GM21423 (cell line): ENCODE measurements around the gene IL17D.
A peak's percentile ranks its signal among the peaks of the same experiment; 100 is the strongest.
"Not testable (repeated sequence)": the region's sequence is repeated elsewhere in the genome, so short reads cannot be mapped to it uniquely, and the experiment has no call there.

Experiments
- ATAC-seq: cut with Tn5 transposase; IDR thresholded peaks from one replicate; pipeline ENCODE4 v1.9.1; 2021; ENCODE audit warnings: mild to moderate bottlenecking, moderate library complexity; ENCODE audit not compliant: unreplicated experiment

IL17D gene

GRCh38 chr13:20702915-20703779, at the start of gene IL17D:
Gene IL17D, plus strand, starts transcription at chr13:20703699. Its CDS starts 303 bp downstream, at chr13:20704002.
- peak; percentile 26 for ATAC-seq

- no peak for ATAC-seq
Observed at GRCh38 chr13:20654156-20654555, 49.3 kb upstream of the IL17D start.

- ATAC-seq = no peak
Observed at GRCh38 chr13:20658451-20659040, 45.0 kb upstream of the IL17D start.

GRCh38 chr13:20664351-20664750, 39.1 kb upstream of the IL17D start:
- no peak for ATAC-seq

- ATAC-seq = no peak
Observed at GRCh38 chr13:20666948-20667347, 36.6 kb upstream of the IL17D start.

- ATAC-seq = no peak
Observed at GRCh38 chr13:20667857-20668437, 35.6 kb upstream of the IL17D start.

GRCh38 chr13:20669162-20669561, 34.3 kb upstream of the IL17D start:
- ATAC-seq = no peak

- no peak for ATAC-seq
Observed at GRCh38 chr13:20671789-20672188, 31.7 kb upstream of the IL17D start.

- ATAC-seq = no peak
Observed at GRCh38 chr13:20672772-20673171, 30.7 kb upstream of the IL17D start.

- ATAC-seq = no peak
Observed at GRCh38 chr13:20673715-20674114, 29.8 kb upstream of the IL17D start.

GRCh38 chr13:20676213-20676612, 27.3 kb upstream of the IL17D start:
- ATAC-seq = no peak

- ATAC-seq = not testable (repeated sequence)
Observed at GRCh38 chr13:20678606-20679005, 24.9 kb upstream of the IL17D start.

- ATAC-seq = no peak
Observed at GRCh38 chr13:20679879-20680278, 23.6 kb upstream of the IL17D start.

- no peak for ATAC-seq
Observed at GRCh38 chr13:20680416-20681080, 23.0 kb upstream of the IL17D start.

GRCh38 chr13:20681481-20681880, 22.0 kb upstream of the IL17D start:
- ATAC-seq = not testable (repeated sequence)

- no peak for ATAC-seq
Observed at GRCh38 chr13:20682061-20682460, 21.4 kb upstream of the IL17D start.

- ATAC-seq = no peak
Observed at GRCh38 chr13:20684041-20684440, 19.5 kb upstream of the IL17D start.

GRCh38 chr13:20684546-20684945, 19.0 kb upstream of the IL17D start:
- ATAC-seq = no peak

- no peak for ATAC-seq
Observed at GRCh38 chr13:20685092-20685491, 18.4 kb upstream of the IL17D start.

GRCh38 chr13:20686167-20686566, 17.3 kb upstream of the IL17D start:
- ATAC-seq = no peak

- no peak for ATAC-seq
Observed at GRCh38 chr13:20686863-20687579, 16.5 kb upstream of the IL17D start.
